ENCODE measurements around the gene CYP3A5. TPM values are rescaled to one million over a fixed set of nuclear protein-coding genes. Genes with fewer than 3 reads are reported as not detected.

The CYP3A5 gene
- total and polyA plus RNA-seq, 2 of the 13 experiments (the other 11 are each of a cell fraction or from before 2014, with no cell fraction given), result 5.7 to 9.3 TPM

DNA sequence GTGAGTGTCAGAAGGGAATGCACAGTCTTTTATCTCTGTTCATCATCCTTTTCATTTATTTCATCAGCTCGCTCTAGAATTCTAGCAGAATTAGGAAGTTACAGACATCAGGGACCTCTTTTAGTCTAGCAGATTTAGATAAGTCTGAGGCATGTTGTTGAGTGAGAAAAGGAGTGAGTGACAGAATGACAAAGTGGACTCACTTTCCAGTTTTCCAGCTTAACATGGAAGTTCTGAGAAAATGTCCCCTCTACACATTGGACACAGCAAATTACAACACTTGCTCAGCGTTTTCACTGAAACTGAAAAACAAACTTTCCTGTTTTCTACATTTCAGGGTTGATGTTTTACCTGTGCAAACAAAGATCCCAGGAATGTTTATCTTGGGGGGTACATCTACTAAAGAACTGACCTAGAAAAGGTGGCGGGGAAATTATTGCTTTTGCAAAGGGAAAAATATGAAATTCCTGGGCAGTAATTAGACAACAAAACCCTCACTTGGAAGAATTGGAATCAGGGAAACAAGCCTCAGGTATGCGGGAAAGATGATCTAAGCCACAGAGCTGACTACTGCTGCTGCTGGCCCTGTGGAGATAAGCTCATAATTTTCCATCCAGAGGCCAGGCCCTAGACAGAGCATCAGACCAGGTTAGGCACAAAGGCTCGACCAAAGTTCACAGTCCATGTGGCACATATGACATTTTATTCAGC is 14.6 kb upstream of the CYP3A5 start (continued):
- peak; percentile 65 for TF ChIP-seq HDAC2 (CRISPR knock-in tag; IDR thresholded peaks at IDR 0.05)
- no peak for TF ChIP-seq ZNF598 (CRISPR knock-in tag; IDR thresholded peaks at IDR 0.05; ENCODE audit: borderline replicate concordance)
- no peak; the same call in 1 of the 2 replicates for TF ChIP-seq ZSCAN30 (CRISPR knock-in tag; IDR thresholded peaks at IDR 0.05)
- TF ChIP-seq, protein P1, sequence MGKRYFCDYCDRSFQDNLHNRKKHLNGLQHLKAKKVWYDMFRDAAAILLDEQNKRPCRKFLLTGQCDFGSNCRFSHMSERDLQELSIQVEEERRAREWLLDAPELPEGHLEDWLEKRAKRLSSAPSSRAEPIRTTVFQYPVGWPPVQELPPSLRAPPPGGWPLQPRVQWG (CRISPR knock-in tag; IDR thresholded peaks at IDR 0.05; ENCODE audit: borderline replicate concordance, low read depth), result no peak
- TF ChIP-seq ZNF235 (CRISPR knock-in tag; IDR thresholded peaks at IDR 0.05; ENCODE audit: borderline replicate concordance), result no peak
- TF ChIP-seq BCL6 (CRISPR knock-in tag; IDR thresholded peaks at IDR 0.05), result peak; percentile 85
- TF ChIP-seq, protein P2, sequence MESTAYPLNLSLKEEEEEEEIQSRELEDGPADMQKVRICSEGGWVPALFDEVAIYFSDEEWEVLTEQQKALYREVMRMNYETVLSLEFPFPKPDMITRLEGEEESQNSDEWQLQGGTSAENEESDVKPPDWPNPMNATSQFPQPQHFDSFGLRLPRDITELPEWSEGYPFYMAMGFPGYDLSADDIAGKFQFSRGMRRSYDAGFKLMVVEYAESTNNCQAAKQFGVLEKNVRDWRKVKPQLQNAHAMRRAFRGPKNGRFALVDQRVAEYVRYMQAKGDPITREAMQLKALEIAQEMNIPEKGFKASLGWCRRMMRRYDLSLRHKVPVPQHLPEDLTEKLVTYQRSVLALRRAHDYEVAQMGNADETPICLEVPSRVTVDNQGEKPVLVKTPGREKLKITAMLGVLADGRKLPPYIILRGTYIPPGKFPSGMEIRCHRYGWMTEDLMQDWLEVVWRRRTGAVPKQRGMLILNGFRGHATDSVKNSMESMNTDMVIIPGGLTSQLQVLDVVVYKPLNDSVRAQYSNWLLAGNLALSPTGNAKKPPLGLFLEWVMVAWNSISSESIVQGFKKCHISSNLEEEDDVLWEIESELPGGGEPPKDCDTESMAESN (CRISPR knock-in tag; conservative IDR thresholded peaks at IDR 0.05), result no peak
- peak; percentile 39 for TF ChIP-seq FOXA1 (IDR thresholded peaks at IDR 0.05)
- peak; percentile 64 for TF ChIP-seq FOXA1 (CRISPR knock-in tag; IDR thresholded peaks at IDR 0.05)
- no peak for TF ChIP-seq NR2C2 (CRISPR knock-in tag; IDR thresholded peaks at IDR 0.05; ENCODE audit: borderline replicate concordance)
- no peak for TF ChIP-seq ZNF652 (CRISPR knock-in tag; IDR thresholded peaks at IDR 0.05; ENCODE audit: borderline replicate concordance, low read depth)
- no peak for TF ChIP-seq JUN (CRISPR knock-in tag; IDR thresholded peaks at IDR 0.05)
- TF ChIP-seq, protein P3, sequence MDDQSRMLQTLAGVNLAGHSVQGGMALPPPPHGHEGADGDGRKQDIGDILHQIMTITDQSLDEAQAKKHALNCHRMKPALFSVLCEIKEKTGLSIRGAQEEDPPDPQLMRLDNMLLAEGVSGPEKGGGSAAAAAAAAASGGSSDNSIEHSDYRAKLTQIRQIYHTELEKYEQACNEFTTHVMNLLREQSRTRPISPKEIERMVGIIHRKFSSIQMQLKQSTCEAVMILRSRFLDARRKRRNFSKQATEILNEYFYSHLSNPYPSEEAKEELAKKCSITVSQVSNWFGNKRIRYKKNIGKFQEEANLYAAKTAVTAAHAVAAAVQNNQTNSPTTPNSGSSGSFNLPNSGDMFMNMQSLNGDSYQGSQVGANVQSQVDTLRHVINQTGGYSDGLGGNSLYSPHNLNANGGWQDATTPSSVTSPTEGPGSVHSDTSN (CRISPR knock-in tag; IDR thresholded peaks at IDR 0.05; ENCODE audit: borderline replicate concordance), result no peak
- TF ChIP-seq ZKSCAN1 (IDR thresholded peaks at IDR 0.05; ENCODE audit: low read length), result no peak
- TF ChIP-seq, protein P4, sequence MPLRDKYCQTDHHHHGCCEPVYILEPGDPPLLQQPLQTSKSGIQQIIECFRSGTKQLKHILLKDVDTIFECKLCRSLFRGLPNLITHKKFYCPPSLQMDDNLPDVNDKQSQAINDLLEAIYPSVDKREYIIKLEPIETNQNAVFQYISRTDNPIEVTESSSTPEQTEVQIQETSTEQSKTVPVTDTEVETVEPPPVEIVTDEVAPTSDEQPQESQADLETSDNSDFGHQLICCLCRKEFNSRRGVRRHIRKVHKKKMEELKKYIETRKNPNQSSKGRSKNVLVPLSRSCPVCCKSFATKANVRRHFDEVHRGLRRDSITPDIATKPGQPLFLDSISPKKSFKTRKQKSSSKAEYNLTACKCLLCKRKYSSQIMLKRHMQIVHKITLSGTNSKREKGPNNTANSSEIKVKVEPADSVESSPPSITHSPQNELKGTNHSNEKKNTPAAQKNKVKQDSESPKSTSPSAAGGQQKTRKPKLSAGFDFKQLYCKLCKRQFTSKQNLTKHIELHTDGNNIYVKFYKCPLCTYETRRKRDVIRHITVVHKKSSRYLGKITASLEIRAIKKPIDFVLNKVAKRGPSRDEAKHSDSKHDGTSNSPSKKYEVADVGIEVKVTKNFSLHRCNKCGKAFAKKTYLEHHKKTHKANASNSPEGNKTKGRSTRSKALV (CRISPR knock-in tag; IDR thresholded peaks at IDR 0.05), result peak; percentile 45; the same call in 1 of the 2 replicates
- no peak for TF ChIP-seq ZFP1 (CRISPR knock-in tag; IDR thresholded peaks at IDR 0.05)
- no peak; the same call in 1 of the 2 replicates for TF ChIP-seq CBX5 (CRISPR knock-in tag; IDR thresholded peaks at IDR 0.05; ENCODE audit: borderline replicate concordance)
- TF ChIP-seq, protein P5, sequence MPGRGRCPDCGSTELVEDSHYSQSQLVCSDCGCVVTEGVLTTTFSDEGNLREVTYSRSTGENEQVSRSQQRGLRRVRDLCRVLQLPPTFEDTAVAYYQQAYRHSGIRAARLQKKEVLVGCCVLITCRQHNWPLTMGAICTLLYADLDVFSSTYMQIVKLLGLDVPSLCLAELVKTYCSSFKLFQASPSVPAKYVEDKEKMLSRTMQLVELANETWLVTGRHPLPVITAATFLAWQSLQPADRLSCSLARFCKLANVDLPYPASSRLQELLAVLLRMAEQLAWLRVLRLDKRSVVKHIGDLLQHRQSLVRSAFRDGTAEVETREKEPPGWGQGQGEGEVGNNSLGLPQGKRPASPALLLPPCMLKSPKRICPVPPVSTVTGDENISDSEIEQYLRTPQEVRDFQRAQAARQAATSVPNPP (CRISPR knock-in tag; IDR thresholded peaks at IDR 0.05), result no peak
- peak; percentile 36; the same call in 1 of the 2 replicates for TF ChIP-seq ZNF292 (CRISPR knock-in tag; IDR thresholded peaks at IDR 0.05; ENCODE audit: borderline replicate concordance, low read depth)
- 0 out of 2 replicates have a peak, but pooled peaks have one; percentile 45 for TF ChIP-seq ARID2 (CRISPR knock-in tag; IDR thresholded peaks at IDR 0.05; ENCODE audit: borderline replicate concordance)
- peak; percentile 22 to 48; a peak in 2 of 4 replicates for TF ChIP-seq POLR2A (IDR thresholded peaks at IDR 0.05; ENCODE audit: insufficient read depth in 1 of 2, low read depth in 2 of 2, low read length in 2 of 2)
- TF ChIP-seq SETDB1 (CRISPR knock-in tag; IDR thresholded peaks at IDR 0.05; ENCODE audit: borderline replicate concordance), result no peak
- 0 out of 2 replicates have a peak, but pooled peaks have one; percentile 48 for TF ChIP-seq SMAD3 (CRISPR knock-in tag; IDR thresholded peaks at IDR 0.05)
- TF ChIP-seq MEIS2 (CRISPR knock-in tag; IDR thresholded peaks at IDR 0.05), result no peak
- TF ChIP-seq MXD4 (CRISPR knock-in tag; IDR thresholded peaks at IDR 0.05), result no peak
- TF ChIP-seq HMGA1 (CRISPR knock-in tag; conservative IDR thresholded peaks at IDR 0.05), result no peak

Measured in HepG2 (cell line).